Measurements from ENCODE around the gene PRKAG2.

DNA sequence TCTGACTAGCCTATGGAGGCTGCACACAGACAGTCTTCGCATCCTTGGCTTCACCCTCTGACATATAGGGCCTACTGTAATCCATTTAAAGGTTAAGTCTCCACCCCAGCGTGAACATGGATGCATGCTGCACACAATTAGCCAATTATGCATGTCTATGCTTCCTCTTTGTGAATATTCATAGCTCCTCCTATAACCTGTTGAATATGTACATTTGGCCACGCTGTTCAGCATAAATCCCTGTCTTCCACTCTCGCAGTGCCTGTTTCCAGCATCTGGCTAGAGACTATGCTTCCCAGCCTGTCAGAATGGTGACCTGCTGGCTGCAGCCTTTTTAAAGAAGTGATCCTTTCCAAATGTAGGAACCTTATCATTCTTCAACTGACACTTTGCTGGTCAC lies 106.7 kb downstream of the PRKAG2 start:
- no peak for TF ChIP-seq CTCF (IDR thresholded peaks at IDR 0.05; ENCODE audit: low read depth, low read length, poor library complexity, severe bottlenecking)
- TF ChIP-seq EZH2phosphoT487 (IDR thresholded peaks at IDR 0.05; ENCODE audit: borderline replicate concordance, low read length): no peak

Measured in DOHH2 (cell line).